DOHH2 (cell line): ENCODE measurements around the gene CEMIP2.

ENCODE experiments used
- CTCF ChIP-seq: fragments of 200-600 bp; sonication (generic); IDR thresholded peaks from one replicate; pipeline ENCODE4 v1.5.1; 2014; ENCODE audit warnings: antibody characterized with exemption, mild to moderate bottlenecking, low read depth, low read length; ENCODE audit not compliant: poor library complexity, severe bottlenecking
- EZH2phosphoT487 ChIP-seq: fragments of 200-600 bp; sonication (generic); IDR thresholded peaks from 2 replicates; pipeline ENCODE4 v1.6.1; 2017; ENCODE audit warnings: borderline replicate concordance, mild to moderate bottlenecking, antibody characterized with exemption, low read length, moderate library complexity, mixed read lengths

DNA sequence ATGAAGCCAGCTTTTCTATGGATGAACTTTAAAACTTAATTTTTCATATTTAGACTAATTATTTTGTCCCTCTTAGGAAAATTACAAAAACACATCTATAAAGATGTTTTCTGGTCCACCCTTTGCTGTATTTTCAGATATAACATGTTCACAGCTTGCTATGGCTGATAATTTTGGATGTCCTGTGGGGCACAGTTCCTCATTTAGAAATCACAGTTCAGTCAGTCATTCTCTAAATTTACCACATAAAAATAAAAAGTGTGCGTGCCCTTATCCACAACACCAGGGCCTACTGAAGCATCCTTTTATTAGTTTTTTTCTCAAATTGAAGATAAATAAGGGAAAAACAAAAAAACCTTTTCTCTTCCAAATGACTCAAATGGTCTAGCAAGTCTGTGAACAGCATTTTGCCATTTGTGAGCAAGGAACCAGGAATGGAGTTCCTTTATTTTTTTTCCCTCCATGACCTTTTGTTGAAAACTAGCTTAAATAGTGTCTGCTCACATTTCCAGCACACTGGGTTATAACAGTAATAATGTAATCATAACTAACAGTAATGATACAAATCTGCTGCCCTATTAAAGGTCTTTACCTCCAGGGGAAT lies 87.1 kb downstream of the CEMIP2 start:
- TF ChIP-seq CTCF = no peak
- no peak for TF ChIP-seq EZH2phosphoT487
